Loucy (cell line): ENCODE data around the gene DNAJB6.

Experiments
- H2AFZ ChIP-seq: fragments of 200-600 bp; sonication (generic); 2 replicates; pipeline ENCODE4 v1.6.0; 2016; ENCODE audit warnings: antibody characterized with exemption, mild to moderate bottlenecking, low read length, moderate library complexity
- H3F3A ChIP-seq: fragments of 200-600 bp; 2 replicates; pipeline ENCODE4 v1.6.0; 2016; ENCODE audit warnings: antibody characterized with exemption, low read depth, mild to moderate bottlenecking
- H3K27me3 ChIP-seq: fragments of 200-600 bp; sonication (generic); 2 replicates; pipeline ENCODE4 v1.6.1; 2014; ENCODE audit warnings: low read length, mild to moderate bottlenecking; ENCODE audit not compliant: insufficient read depth, poor library complexity, severe bottlenecking
- H3K36me3 ChIP-seq: fragments of 200-600 bp; sonication (generic); 2 replicates; pipeline ENCODE4 v1.6.1; 2016; ENCODE audit warnings: low read length; ENCODE audit not compliant: insufficient read depth
- H3K4me1 ChIP-seq: fragments of 200-600 bp; sonication (generic); 2 replicates; pipeline ENCODE4 v1.5.1; 2014; ENCODE audit warnings: low read length, mild to moderate bottlenecking; ENCODE audit not compliant: insufficient read depth, poor library complexity, severe bottlenecking
- H3K4me2 ChIP-seq: fragments of 200-600 bp; sonication (generic); 2 replicates; pipeline ENCODE4 v1.6.0; 2014; ENCODE audit warnings: antibody characterized with exemption, low read length, low read depth, mild to moderate bottlenecking; ENCODE audit not compliant: poor library complexity, severe bottlenecking
- H3K4me3 ChIP-seq: fragments of 200-600 bp; sonication (generic); 2 replicates; pipeline ENCODE4 v1.5.1; 2014; ENCODE audit warnings: low read length, mild to moderate bottlenecking, mixed read lengths; ENCODE audit not compliant: poor library complexity, severe bottlenecking
- H3K79me2 ChIP-seq: fragments of 200-600 bp; sonication (generic); 2 replicates; pipeline ENCODE4 v1.6.1; 2014; ENCODE audit warnings: low read length; ENCODE audit not compliant: insufficient read depth
- H3K9ac ChIP-seq: fragments of 200-600 bp; sonication (generic); 2 replicates; pipeline ENCODE4 v1.6.0; 2014; ENCODE audit warnings: mild to moderate bottlenecking, low read depth, low read length, moderate library complexity; ENCODE audit not compliant: poor library complexity, severe bottlenecking
- H3K9me2 ChIP-seq: fragments of 200-600 bp; sonication (generic); replicated peaks from 2 replicates; pipeline ENCODE4 v1.6.1; 2016; ENCODE audit warnings: low read depth, low read length, mixed read lengths
- H3K9me3 ChIP-seq: fragments of 200-600 bp; sonication (generic); 2 replicates; pipeline ENCODE4 v1.6.1; 2014; ENCODE audit warnings: mild to moderate bottlenecking, antibody characterized with exemption, low read length, low read depth; ENCODE audit not compliant: insufficient read depth
- H4K20me1 ChIP-seq: fragments of 200-600 bp; sonication (generic); 2 replicates; pipeline ENCODE4 v1.6.0; 2014; ENCODE audit warnings: antibody characterized with exemption, low read length, mild to moderate bottlenecking; ENCODE audit not compliant: insufficient read depth, poor library complexity, severe bottlenecking
- EZH2phosphoT487 ChIP-seq: fragments of 200-600 bp; IDR thresholded peaks from 2 replicates; pipeline ENCODE4 v1.6.1; 2018; ENCODE audit warnings: antibody characterized with exemption, mild to moderate bottlenecking, moderate library complexity, borderline replicate concordance
- TF ChIP-seq, protein P1 (sequence below): fragments of 200-600 bp; sonication (generic); conservative IDR thresholded peaks from 2 replicates; pipeline ENCODE4 v1.5.1; 2014; ENCODE audit warnings: mild to moderate bottlenecking, antibody characterized with exemption, low read length

The DNAJB6 gene

DNA sequence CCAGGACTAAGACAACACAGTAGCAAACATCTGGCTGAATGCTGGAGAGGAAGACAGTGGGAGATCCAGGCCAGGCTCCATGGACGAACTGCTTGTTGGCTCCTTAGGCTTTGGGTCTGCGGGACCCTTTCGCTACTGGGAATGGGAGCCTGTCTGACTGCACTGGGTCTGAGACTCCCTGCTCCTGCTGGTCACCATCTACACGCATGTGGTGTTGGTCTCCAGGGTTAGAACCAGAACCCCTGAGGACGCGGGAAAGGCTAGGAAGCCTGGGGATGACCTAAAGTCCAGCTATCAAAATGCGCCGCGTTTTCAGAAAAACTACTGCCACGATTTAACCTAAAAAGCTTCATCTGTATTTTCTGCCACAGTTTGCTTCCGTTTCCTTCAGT is 817 bp upstream of the DNAJB6 start:
- Histone ChIP-seq H3K9me3 (no peaks in the 10 kb centered on the region), H3K9me2 (no peaks in the 10 kb centered on the region), H3K9ac (peak overlapping the region; percentile 81), H3K79me2 (peaks cover 46% of the 10 kb centered on the region), H3K27me3 (no peaks in the 10 kb centered on the region), H3K4me2 (peak overlapping the region; percentile 84), H3K36me3 (no peaks in the 10 kb centered on the region), H3K4me3 (peak overlapping the region; percentile 91), H4K20me1 (peaks cover 36% of the 10 kb centered on the region), H3F3A (no peaks in the 10 kb centered on the region), H3K4me1 (peaks cover 35% of the 10 kb centered on the region), H2AFZ (peak overlapping the region; percentile 73)
- TF ChIP-seq EZH2phosphoT487 = no peak
- TF ChIP-seq, protein P1, sequence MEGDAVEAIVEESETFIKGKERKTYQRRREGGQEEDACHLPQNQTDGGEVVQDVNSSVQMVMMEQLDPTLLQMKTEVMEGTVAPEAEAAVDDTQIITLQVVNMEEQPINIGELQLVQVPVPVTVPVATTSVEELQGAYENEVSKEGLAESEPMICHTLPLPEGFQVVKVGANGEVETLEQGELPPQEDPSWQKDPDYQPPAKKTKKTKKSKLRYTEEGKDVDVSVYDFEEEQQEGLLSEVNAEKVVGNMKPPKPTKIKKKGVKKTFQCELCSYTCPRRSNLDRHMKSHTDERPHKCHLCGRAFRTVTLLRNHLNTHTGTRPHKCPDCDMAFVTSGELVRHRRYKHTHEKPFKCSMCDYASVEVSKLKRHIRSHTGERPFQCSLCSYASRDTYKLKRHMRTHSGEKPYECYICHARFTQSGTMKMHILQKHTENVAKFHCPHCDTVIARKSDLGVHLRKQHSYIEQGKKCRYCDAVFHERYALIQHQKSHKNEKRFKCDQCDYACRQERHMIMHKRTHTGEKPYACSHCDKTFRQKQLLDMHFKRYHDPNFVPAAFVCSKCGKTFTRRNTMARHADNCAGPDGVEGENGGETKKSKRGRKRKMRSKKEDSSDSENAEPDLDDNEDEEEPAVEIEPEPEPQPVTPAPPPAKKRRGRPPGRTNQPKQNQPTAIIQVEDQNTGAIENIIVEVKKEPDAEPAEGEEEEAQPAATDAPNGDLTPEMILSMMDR = no peak

DNA sequence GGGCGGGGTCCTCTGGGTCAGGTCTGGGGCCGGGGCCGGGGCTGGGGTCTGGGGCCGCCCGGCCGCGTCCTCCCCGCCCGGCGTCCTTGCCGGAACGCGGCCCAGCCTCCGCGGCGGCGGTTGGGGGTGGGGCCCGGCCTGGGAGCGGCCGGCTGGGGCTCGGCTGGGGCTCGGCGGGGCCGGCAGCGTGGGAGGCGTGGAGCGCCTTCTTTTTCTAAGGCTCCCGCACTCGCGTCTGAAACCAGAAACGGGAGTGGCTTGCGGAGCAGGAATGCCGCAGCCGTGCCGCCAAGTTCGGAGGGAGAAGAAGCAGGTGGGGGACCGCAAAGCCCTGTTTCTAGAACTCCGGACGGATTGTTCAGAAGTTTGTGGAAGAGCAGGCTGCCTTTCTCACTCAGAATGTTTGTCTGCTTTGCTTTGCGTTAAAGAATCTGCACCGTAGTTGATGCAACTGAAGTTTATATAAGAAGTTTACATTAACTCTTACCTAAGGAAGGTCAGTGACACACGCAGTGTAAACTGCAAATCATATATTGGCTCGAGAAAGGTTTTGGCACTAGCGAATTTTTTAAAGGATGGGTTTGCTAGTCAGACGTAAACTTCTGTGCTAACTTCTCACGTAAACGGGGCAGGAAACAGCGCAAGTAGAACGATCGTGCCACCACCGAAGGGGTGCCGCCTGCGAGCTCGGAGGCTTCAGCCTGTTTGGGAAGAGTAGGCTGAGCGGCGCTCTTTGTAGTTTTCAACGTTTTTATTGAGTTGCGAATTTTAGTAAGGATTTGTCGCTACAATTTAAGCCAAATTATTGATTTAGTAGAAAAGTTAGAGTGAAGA is 729 bp downstream of the DNAJB6 start:
- no peaks in the 10 kb centered on the region for H3K9me2 ChIP-seq
- H3K4me3 ChIP-seq = peak overlapping the region; percentile 91
- TF ChIP-seq, protein P1 = no peak
- TF ChIP-seq EZH2phosphoT487 = no peak
- peaks cover 62% of the 10 kb centered on the region for H3K79me2 ChIP-seq
- no peaks in the 10 kb centered on the region for H3K36me3 ChIP-seq
- no peaks in the 10 kb centered on the region for H3K9me3 ChIP-seq
- peak overlapping the region; percentile 90 for H3K9ac ChIP-seq
- no peak overlapping the region for H2AFZ ChIP-seq
- peak overlapping the region; percentile 96 for H3K4me2 ChIP-seq
- no peaks in the 10 kb centered on the region for H3F3A ChIP-seq
- peaks cover 45% of the 10 kb centered on the region for H3K4me1 ChIP-seq
- peaks cover 51% of the 10 kb centered on the region for H4K20me1 ChIP-seq
- no peaks in the 10 kb centered on the region for H3K27me3 ChIP-seq

- H3K27me3 ChIP-seq = no peaks in the 10 kb centered on the region
- no peaks in the 10 kb centered on the region for H3F3A ChIP-seq
- H3K4me1 ChIP-seq = peaks cover 41% of the 10 kb centered on the region
- H2AFZ ChIP-seq = no peak overlapping the region
- H3K4me2 ChIP-seq = peak overlapping the region; percentile 96
- no peak for TF ChIP-seq EZH2phosphoT487
- TF ChIP-seq, protein P1 = peak; percentile 99
- H3K9ac ChIP-seq = peak overlapping the region; percentile 90
- peak overlapping the region; percentile 91 for H3K4me3 ChIP-seq
- no peaks in the 10 kb centered on the region for H3K36me3 ChIP-seq
- H3K9me3 ChIP-seq = no peaks in the 10 kb centered on the region
- H4K20me1 ChIP-seq = peaks cover 76% of the 10 kb centered on the region
- no peaks in the 10 kb centered on the region for H3K9me2 ChIP-seq
- H3K79me2 ChIP-seq = peaks cover 87% of the 10 kb centered on the region
Observed at GRCh38 chr7:157339777-157340677, 3.2 kb downstream of the DNAJB6 start.
